Activated naive CD4-positive, alpha-beta T cell treated with anti-CD3 and anti-CD28 coated beads, Interleukin-2, amount 10 ng/mL, durations not matched to agents 7 days and 5 days (primary cell): ENCODE results near the gene TMEM30B.

ENCODE experiments used
- CTCF ChIA-PET: fragments of 350-600 bp; sonication (Branson Sonifier 250); formaldehyde crosslinking; loops from one replicate; lab custom pipeline; 2021; ENCODE audit warnings: antibody characterized with exemption; lab: Charles Lee
- DNase-seq: peaks from one replicate; pipeline ENCODE4 v3.0.0-alpha.2; 2020
- H3K27ac Mint-ChIP-seq: one replicate; pipeline ENCODE4 v1.8.0; 2021; ENCODE audit warnings: mild to moderate bottlenecking, moderate library complexity, mixed read lengths
- H3K27me3 Mint-ChIP-seq: one replicate; pipeline ENCODE4 v1.8.0; 2021; ENCODE audit warnings: mild to moderate bottlenecking, mixed read lengths
- H3K36me3 Mint-ChIP-seq: one replicate; pipeline ENCODE4 v1.8.0; 2021; ENCODE audit warnings: mixed read lengths
- H3K4me1 Mint-ChIP-seq: one replicate; pipeline ENCODE4 v1.8.0; 2021; ENCODE audit warnings: mixed read lengths
- H3K4me3 Mint-ChIP-seq: one replicate; pipeline ENCODE4 v1.8.0; 2021; ENCODE audit warnings: mild to moderate bottlenecking, moderate library complexity, mixed read lengths
- H3K9me3 Mint-ChIP-seq: one replicate; pipeline ENCODE4 v1.8.0; 2021; ENCODE audit warnings: mixed read lengths

The TMEM30B gene

GRCh38 chr14:61269321-61270083 lies 11.6 kb downstream of the TMEM30B start:
- DNase-seq = peak; percentile 86

DNA sequence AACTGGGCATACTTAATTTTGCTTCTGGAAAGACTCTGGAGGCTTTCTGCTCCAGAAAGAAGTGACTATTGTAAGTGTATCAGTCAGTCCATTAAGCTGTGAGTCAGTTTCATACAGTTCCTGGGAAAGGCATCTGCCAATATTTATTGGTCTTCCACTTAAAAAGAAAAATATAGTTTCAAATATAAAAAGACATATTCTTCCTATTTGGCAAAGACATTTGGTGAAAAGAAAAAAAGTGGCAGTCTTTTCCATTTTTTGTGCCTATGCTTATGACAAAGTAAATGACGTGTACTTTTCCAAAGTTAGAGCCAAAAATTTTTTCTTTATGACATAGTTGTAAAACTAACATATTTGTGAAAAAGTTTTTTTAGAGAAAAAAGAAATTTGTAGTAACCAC lies 12.3 kb downstream of the TMEM30B start:
- no peaks in the 10 kb centered on the region for H3K9me3 Mint-ChIP-seq
- CTCF ChIA-PET = interaction anchor here (1.1 to 5.6 kb wide), 6 partner anchors 9 to 645 kb away, joined by 3 to 38 read pairs (median 7); partner anchors contain the start of gene TMEM30B
- H3K4me3 Mint-ChIP-seq = no peak overlapping the region
- DNase-seq = no peak
- no peak overlapping the region for H3K27ac Mint-ChIP-seq
- peaks cover 56% of the 10 kb centered on the region for H3K27me3 Mint-ChIP-seq
- no peaks in the 10 kb centered on the region for H3K36me3 Mint-ChIP-seq
- peaks cover 8% of the 10 kb centered on the region for H3K4me1 Mint-ChIP-seq

More at GRCh38 chr14:61269321-61270083, 11.6 kb downstream of the TMEM30B start:
- no peaks in the 10 kb centered on the region for H3K9me3 Mint-ChIP-seq
- no peak overlapping the region for H3K27ac Mint-ChIP-seq
- H3K4me1 Mint-ChIP-seq = peaks cover 8% of the 10 kb centered on the region
- H3K4me3 Mint-ChIP-seq = peak overlapping the region; percentile 34
- peaks cover 62% of the 10 kb centered on the region for H3K27me3 Mint-ChIP-seq
- CTCF ChIA-PET = interaction anchor here (1.1 to 5.6 kb wide), 5 partner anchors 9 to 646 kb away, joined by 3 to 38 read pairs (median 8); partner anchors contain the start of gene TMEM30B
- no peaks in the 10 kb centered on the region for H3K36me3 Mint-ChIP-seq

DNA sequence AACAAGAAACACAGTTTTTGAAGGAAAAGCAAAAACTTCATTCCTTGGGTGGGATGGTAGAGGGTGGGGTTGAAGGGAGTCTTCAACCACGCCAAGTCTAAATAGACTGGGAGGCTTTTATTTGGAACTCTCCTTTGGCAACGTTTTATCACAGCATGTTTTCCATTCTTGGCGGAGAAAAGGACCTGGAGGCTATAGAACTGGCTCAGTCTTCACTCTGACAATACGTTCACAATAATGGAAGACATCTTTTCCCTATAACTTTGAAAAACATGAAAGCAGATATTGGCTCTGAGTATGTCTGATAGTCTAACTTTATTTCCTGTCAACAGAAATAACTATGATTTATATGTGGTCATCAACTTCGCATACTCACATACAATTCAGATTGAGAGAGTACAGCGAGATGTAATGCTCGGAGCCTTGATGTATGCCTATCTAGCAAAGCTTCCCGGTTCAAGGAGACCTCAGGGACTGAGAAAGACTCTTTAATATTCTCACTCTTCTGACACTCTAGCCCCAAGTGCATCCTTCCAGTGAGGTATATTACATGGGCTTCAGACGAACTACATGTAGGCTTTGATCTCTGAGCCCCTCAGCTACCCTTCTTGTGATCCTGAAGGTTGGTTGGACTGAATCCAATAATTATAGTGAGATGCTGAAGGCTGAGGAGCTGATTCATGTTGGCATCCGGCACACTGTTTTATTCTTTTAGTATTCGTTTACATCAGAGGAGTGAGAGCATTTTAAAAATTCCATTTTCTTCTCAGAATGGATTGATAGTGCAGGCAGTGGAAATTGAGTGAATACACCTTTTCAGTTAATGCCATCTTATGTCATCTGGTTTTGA lies 14.0 kb downstream of the TMEM30B start:
- peaks cover 8% of the 10 kb centered on the region for H3K4me1 Mint-ChIP-seq
- H3K27ac Mint-ChIP-seq = no peak overlapping the region
- H3K36me3 Mint-ChIP-seq = no peaks in the 10 kb centered on the region
- no peak for DNase-seq
- no peak overlapping the region for H3K4me3 Mint-ChIP-seq
- H3K9me3 Mint-ChIP-seq = no peaks in the 10 kb centered on the region
- peaks cover 53% of the 10 kb centered on the region for H3K27me3 Mint-ChIP-seq
- CTCF ChIA-PET = interaction anchor here (1.1 to 5.6 kb wide), 4 partner anchors 10 to 19 kb away, joined by 5 to 38 read pairs (median 10); partner anchors contain the start of gene TMEM30B

DNA sequence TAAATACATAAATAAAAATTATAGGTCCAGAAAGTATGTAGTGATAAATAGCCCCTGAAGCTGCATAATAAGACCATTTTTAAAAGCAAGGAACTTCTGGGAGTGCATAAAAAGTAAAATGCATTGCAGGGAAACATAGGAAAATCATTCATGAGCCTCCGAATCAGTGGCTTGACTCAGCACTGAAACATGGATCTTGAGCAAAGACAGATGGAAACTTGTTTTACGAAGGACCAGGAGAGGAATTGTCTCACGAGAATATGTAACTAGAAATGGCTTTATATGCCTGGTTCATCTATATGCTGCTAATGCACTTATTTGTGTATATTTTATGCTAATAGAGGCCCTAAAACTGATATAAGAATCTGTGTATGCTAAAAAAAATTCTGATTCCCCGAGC lies 14.7 kb downstream of the TMEM30B start:
- no peaks in the 10 kb centered on the region for H3K36me3 Mint-ChIP-seq
- H3K4me1 Mint-ChIP-seq = peaks cover 8% of the 10 kb centered on the region
- H3K27ac Mint-ChIP-seq = no peak overlapping the region
- CTCF ChIA-PET = interaction anchor here (0.9 to 1.0 kb wide), 2 partner anchors 13 to 18 kb away, joined by 3 read pairs; no protein-coding TSS in a partner anchor
- DNase-seq = no peak
- peaks cover 53% of the 10 kb centered on the region for H3K27me3 Mint-ChIP-seq
- no peaks in the 10 kb centered on the region for H3K9me3 Mint-ChIP-seq
- no peak overlapping the region for H3K4me3 Mint-ChIP-seq

DNA sequence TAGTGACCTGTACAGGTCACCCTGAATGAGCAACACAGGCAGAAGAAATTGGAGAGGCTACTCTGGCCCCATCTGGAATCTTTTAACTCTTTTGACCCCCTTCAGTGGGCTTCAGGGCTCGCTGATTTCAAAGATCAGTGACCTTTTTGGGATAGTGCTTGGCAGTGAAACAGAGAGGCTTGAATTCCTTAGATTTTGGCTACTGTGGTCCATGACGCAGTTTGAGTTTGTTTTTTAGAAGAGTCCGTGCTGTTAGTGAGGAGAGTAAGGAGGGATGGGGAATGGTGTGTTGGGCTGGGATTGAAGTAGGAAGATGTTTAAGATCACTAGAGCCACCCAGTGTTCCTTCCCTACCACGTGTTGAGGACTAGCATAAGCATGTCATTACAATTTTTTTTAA lies 16.5 kb downstream of the TMEM30B start:
- no peak overlapping the region for H3K4me3 Mint-ChIP-seq

GRCh38 chr14:61264010-61264571 lies 17.0 kb downstream of the TMEM30B start:
- no peak for DNase-seq
- Mint-ChIP-seq H3K27me3 (peaks cover 49% of the 10 kb centered on the region), H3K4me3 (no peak overlapping the region), H3K4me1 (no peaks in the 10 kb centered on the region), H3K36me3 (no peaks in the 10 kb centered on the region), H3K27ac (no peak overlapping the region), H3K9me3 (no peaks in the 10 kb centered on the region)
- CTCF ChIA-PET = interaction anchor here (0.6 kb wide), 1 partner anchor 520 kb away, joined by 3 read pairs; no protein-coding TSS in a partner anchor

More for the DNA sequence above, 16.5 kb downstream of the TMEM30B start:
- CTCF ChIA-PET = interaction anchor here (0.6 kb wide), 1 partner anchor 519 kb away, joined by 3 read pairs; no protein-coding TSS in a partner anchor
- peaks cover 51% of the 10 kb centered on the region for H3K27me3 Mint-ChIP-seq
- no peaks in the 10 kb centered on the region for H3K9me3 Mint-ChIP-seq
- no peak overlapping the region for H3K27ac Mint-ChIP-seq
- H3K4me1 Mint-ChIP-seq = peaks cover 3% of the 10 kb centered on the region
- no peak for DNase-seq
- no peaks in the 10 kb centered on the region for H3K36me3 Mint-ChIP-seq

DNA sequence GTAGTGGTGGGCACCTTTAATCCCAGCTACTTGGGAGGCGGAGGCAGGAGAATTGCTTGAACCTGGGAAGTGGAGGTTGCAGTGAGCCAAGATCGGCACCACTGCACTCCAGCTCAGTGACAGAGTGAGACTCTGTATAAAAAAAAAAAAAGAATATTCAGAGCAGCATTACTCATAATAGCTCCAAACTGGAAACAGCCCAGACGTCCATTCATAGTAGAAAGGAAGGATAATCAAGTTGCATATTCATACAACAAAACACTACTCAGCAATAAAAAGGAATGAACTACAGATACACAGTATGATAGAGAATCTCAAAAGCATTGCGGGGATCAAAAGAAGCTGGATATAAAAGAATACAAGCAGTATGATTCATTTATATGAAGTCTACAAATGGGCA lies 19.1 kb downstream of the TMEM30B start:
- Mint-ChIP-seq H3K4me3 (no peak overlapping the region), H3K4me1 (no peaks in the 10 kb centered on the region), H3K36me3 (no peaks in the 10 kb centered on the region), H3K27me3 (peaks cover 41% of the 10 kb centered on the region), H3K9me3 (no peaks in the 10 kb centered on the region), H3K27ac (no peak overlapping the region)
- CTCF ChIA-PET = no interaction called here
- no peak for DNase-seq

- DNase-seq = no peak
- Mint-ChIP-seq H3K4me1 (no peaks in the 10 kb centered on the region), H3K36me3 (no peaks in the 10 kb centered on the region), H3K4me3 (no peak overlapping the region), H3K9me3 (no peaks in the 10 kb centered on the region), H3K27ac (no peak overlapping the region), H3K27me3 (peaks cover 37% of the 10 kb centered on the region)
- CTCF ChIA-PET = interaction anchor here (1.4 kb wide), 1 partner anchor 8 kb away, joined by 6 read pairs; no protein-coding TSS in a partner anchor
Observed at GRCh38 chr14:61260939-61261776, 20.0 kb downstream of the TMEM30B start.

DNA sequence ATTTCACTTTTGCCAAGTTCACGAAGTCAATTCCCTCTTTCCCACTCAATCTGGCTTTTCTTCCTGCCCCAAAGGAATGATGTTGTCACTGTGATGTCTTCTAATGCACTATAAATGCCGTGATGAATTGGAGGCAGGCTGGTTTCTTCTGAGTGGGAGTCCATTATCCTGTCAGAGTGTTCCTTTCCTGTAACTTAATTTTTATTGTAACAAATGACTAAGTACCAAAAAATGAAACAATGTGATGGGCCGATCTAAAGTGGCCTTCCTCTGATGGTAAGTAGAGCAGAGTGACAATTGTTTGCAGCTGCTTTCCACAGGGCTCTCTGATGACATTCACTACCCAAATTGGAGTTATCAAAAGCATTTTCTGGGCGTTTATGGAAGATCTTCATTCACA lies 22.2 kb downstream of the TMEM30B start:
- Mint-ChIP-seq H3K27me3 (peaks cover 32% of the 10 kb centered on the region), H3K4me3 (no peak overlapping the region), H3K4me1 (no peaks in the 10 kb centered on the region), H3K27ac (no peak overlapping the region), H3K36me3 (no peaks in the 10 kb centered on the region), H3K9me3 (no peaks in the 10 kb centered on the region)
- CTCF ChIA-PET = no interaction called here
- no peak for DNase-seq

DNA sequence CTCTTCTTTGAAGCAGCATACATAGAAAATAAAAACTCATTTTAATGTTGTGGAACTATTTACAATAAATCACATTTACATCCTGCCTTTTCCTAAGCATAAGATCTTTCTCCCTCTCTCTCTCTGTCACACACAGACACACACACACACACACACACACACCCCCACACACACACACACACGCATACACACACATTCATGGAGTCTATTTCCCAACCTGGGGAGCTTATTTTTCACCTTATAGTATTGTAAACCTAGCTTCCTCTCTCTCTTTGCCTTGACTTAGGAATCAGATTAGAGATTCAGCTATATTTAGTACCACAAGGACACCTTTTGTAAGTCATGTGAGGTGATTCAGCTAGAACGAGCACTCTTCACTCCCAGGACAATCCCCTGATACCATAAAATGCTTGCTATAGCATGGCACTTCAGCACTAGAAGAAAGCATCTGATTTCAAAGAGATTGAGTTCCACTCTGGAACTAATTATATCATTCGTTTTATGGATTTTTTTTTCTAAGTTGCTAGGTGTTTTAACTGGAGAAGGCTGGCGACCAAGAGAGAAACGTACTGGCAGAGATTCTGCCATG lies 23.6 kb downstream of the TMEM30B start:
- H3K27ac Mint-ChIP-seq = no peak overlapping the region
- no peaks in the 10 kb centered on the region for H3K9me3 Mint-ChIP-seq
- H3K27me3 Mint-ChIP-seq = peaks cover 34% of the 10 kb centered on the region
- no peaks in the 10 kb centered on the region for H3K36me3 Mint-ChIP-seq
- H3K4me1 Mint-ChIP-seq = no peaks in the 10 kb centered on the region
- H3K4me3 Mint-ChIP-seq = no peak overlapping the region
- DNase-seq = no peak
- CTCF ChIA-PET = interaction anchor here (0.7 to 1.8 kb wide), 4 partner anchors 10 to 692 kb away, joined by 3 to 5 read pairs (median 4); no protein-coding TSS in a partner anchor

DNA sequence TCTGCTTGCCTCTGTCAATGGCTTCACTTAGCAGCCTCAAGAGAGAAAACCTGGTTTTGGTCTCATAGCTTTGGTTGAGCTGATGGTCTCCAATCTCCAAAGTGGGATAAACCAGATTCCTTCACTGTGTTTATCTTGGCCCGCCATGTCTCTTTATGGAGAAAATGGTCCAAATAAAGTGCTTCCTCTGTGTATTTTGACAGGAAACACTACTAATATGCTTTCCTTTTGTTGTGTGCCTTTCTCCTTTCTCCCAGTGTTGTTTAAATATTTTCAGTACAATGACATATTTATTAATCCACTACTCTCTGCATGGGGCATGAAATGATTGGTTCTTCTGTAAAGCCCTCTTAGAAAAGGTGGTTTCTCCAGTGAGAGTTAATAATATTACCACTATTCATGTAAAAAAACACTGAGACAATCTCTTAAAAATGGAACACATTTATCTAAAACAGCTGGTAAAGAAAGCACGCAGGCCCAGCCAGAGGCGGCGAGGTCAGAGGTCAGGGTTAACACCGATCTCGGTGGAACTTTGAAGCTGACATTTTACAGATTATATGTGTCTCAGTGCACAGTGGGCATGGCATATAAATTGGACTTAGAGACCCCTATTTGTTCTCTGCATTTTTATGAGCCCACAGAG lies 24.2 kb downstream of the TMEM30B start:
- no peaks in the 10 kb centered on the region for H3K9me3 Mint-ChIP-seq
- no peak for DNase-seq
- H3K4me1 Mint-ChIP-seq = no peaks in the 10 kb centered on the region
- no peak overlapping the region for H3K27ac Mint-ChIP-seq
- H3K4me3 Mint-ChIP-seq = no peak overlapping the region
- peaks cover 37% of the 10 kb centered on the region for H3K27me3 Mint-ChIP-seq
- no peaks in the 10 kb centered on the region for H3K36me3 Mint-ChIP-seq
- CTCF ChIA-PET = interaction anchor here (0.7 to 1.8 kb wide), 4 partner anchors 11 to 692 kb away, joined by 3 to 5 read pairs (median 4); no protein-coding TSS in a partner anchor

- H3K4me1 Mint-ChIP-seq = no peaks in the 10 kb centered on the region
- H3K4me3 Mint-ChIP-seq = no peak overlapping the region
- peaks cover 34% of the 10 kb centered on the region for H3K27me3 Mint-ChIP-seq
- H3K27ac Mint-ChIP-seq = no peak overlapping the region
- DNase-seq = no peak
- H3K36me3 Mint-ChIP-seq = no peaks in the 10 kb centered on the region
- CTCF ChIA-PET = interaction anchor here (0.7 kb wide), 1 partner anchor 721 kb away, joined by 3 read pairs; no protein-coding TSS in a partner anchor
- H3K9me3 Mint-ChIP-seq = no peaks in the 10 kb centered on the region
Observed at GRCh38 chr14:61255968-61256367, 25.2 kb downstream of the TMEM30B start.
